Stomach (tissue), 4 donors: ENCODE measurements around the gene ZNF780B.

Source experiments
- CTCF ChIP-seq, 7 experiments: fragments of 450-650 bp in 4 of 7; fragments of 200-600 bp in 3 of 7; sonication (generic) in 3 of 7; IDR thresholded peaks; one replicate each; pipeline ENCODE4 v1.5.1; 2016 to 2019; ENCODE audit warnings: antibody characterized with exemption in 7 of 7, control low read depth in 2 of 7, mild to moderate bottlenecking in 1 of 7
- EP300 ChIP-seq: sonication (generic); formaldehyde crosslinking; IDR thresholded peaks from one replicate; pipeline ENCODE4 v1.6.1; 2017; ENCODE audit warnings: antibody characterized with exemption
- POLR2A ChIP-seq, 4 donors: fragments of 450-650 bp; IDR thresholded peaks; one replicate each; pipeline ENCODE4 v1.6.1; 2016; ENCODE audit warnings: antibody characterized with exemption in 4 of 4, control low read depth in 2 of 4, mild to moderate bottlenecking in 1 of 4, moderate library complexity in 1 of 4

GRCh38 chr19:40023969-40024368, 32.1 kb downstream of the ZNF780B start:
- no peak for TF ChIP-seq CTCF (IDR thresholded peaks at IDR 0.05)
- TF ChIP-seq POLR2A (IDR thresholded peaks at IDR 0.05): no peak
- TF ChIP-seq EP300: no peak
